Activated naive CD4-positive, alpha-beta T cell treated with anti-CD3 and anti-CD28 coated beads for 36 hours (primary cell): ENCODE measurements around the gene ADCY7. TPM values are rescaled to one million over a fixed set of nuclear protein-coding genes. Genes with fewer than 3 reads are reported as not detected.
"Not testable (repeated sequence)": the region's sequence is repeated elsewhere in the genome, so short reads cannot be mapped to it uniquely, and the experiment has no call there.

Source experiments
- CTCF ChIA-PET: fragments of 350-600 bp; sonication (Branson Sonifier 250); formaldehyde crosslinking; loops from one replicate; lab custom pipeline; 2021; ENCODE audit warnings: antibody characterized with exemption; lab: Charles Lee
- DNase-seq: peaks from one replicate; pipeline ENCODE4 v3.0.0-alpha.2; 2020
- H3K27ac Mint-ChIP-seq: one replicate; pipeline ENCODE4 v1.8.0; 2021; ENCODE audit warnings: mild to moderate bottlenecking, mixed read lengths
- H3K27me3 Mint-ChIP-seq: one replicate; pipeline ENCODE4 v1.8.0; 2021; ENCODE audit warnings: low read depth, mixed read lengths
- H3K36me3 Mint-ChIP-seq: one replicate; pipeline ENCODE4 v1.8.0; 2021; ENCODE audit warnings: low read depth, mixed read lengths
- H3K4me1 Mint-ChIP-seq: one replicate; pipeline ENCODE4 v1.8.0; 2021; ENCODE audit warnings: low read depth, mixed read lengths
- H3K4me3 Mint-ChIP-seq: one replicate; pipeline ENCODE4 v1.8.0; 2021; ENCODE audit warnings: mild to moderate bottlenecking, moderate library complexity, mixed read lengths
- H3K9me3 Mint-ChIP-seq: one replicate; pipeline ENCODE4 v1.8.0; 2021; ENCODE audit warnings: mixed read lengths
- intact Hi-C: fragments of 100-400 bp; cut with micrococcal nuclease; formaldehyde crosslinking; loops from one replicate; pipeline ENCODE4 v1.15.1; 2023
- total RNA-seq, 2 experiments: library from RNA; stranded (reverse); gene quantifications; one replicate each; pipeline ENCODE4 v1.2.3, GENCODE V29; 2021

ADCY7 gene
- total RNA-seq, 2 experiments from 2014 or later: 73.4 to 89.6 TPM

GRCh38 chr16:50345210-50345609, 78.9 kb downstream of the ADCY7 start:
- DNase-seq, H3K9me3 Mint-ChIP-seq, intact Hi-C loops, H3K27ac Mint-ChIP-seq, H3K4me3 Mint-ChIP-seq, H3K27me3 Mint-ChIP-seq: not testable (repeated sequence)
- CTCF ChIA-PET: interaction anchor here (0.5 to 1.6 kb wide), 2 partner anchors 15 to 18 kb away, joined by 4 to 5 read pairs; no protein-coding TSS in a partner anchor
- peaks cover 69% of the 10 kb centered on the region for H3K36me3 Mint-ChIP-seq
- H3K4me1 Mint-ChIP-seq: peaks cover 12% of the 10 kb centered on the region

GRCh38 chr16:50351116-50351515, 84.8 kb downstream of the ADCY7 start:
- Mint-ChIP-seq H3K36me3 (peaks cover 60% of the 10 kb centered on the region), H3K27me3 (no peaks in the 10 kb centered on the region), H3K4me3 (no peak overlapping the region), H3K9me3 (peaks cover 8% of the 10 kb centered on the region), H3K4me1 (peaks cover 21% of the 10 kb centered on the region), H3K27ac (no peak overlapping the region)
- no peak for DNase-seq
- CTCF ChIA-PET: interaction anchor here (8.6 kb wide), 1 partner anchor 25 kb away, joined by 149 read pairs; no protein-coding TSS in a partner anchor
- intact Hi-C loops: loop anchor here (1.0 kb wide), 1 partner anchor 12 kb away; no protein-coding TSS in a partner anchor

- CTCF ChIA-PET: interaction anchor here (0.6 to 8.6 kb wide), 3 partner anchors 21 to 43 kb away, joined by 3 to 149 read pairs (median 3); no protein-coding TSS in a partner anchor
- H3K9me3 Mint-ChIP-seq: peaks cover 8% of the 10 kb centered on the region
- no peak for DNase-seq
- H3K27ac Mint-ChIP-seq: no peak overlapping the region
- intact Hi-C loops: loop anchor here (1.0 kb wide), 1 partner anchor 13 kb away; no protein-coding TSS in a partner anchor
- no peaks in the 10 kb centered on the region for H3K27me3 Mint-ChIP-seq
- peaks cover 21% of the 10 kb centered on the region for H3K4me1 Mint-ChIP-seq
- peaks cover 54% of the 10 kb centered on the region for H3K36me3 Mint-ChIP-seq
- H3K4me3 Mint-ChIP-seq: no peak overlapping the region
Measured at GRCh38 chr16:50351952-50352351, 85.6 kb downstream of the ADCY7 start.

- Mint-ChIP-seq H3K27me3 (no peaks in the 10 kb centered on the region), H3K36me3 (peaks cover 39% of the 10 kb centered on the region), H3K4me3 (no peak overlapping the region), H3K4me1 (peaks cover 20% of the 10 kb centered on the region), H3K9me3 (peaks cover 3% of the 10 kb centered on the region), H3K27ac (no peak overlapping the region)
- DNase-seq: no peak
- intact Hi-C loops: no loop called here
- CTCF ChIA-PET: interaction anchor here (0.6 to 8.6 kb wide), 27 partner anchors 9 to 452 kb away, joined by 3 to 149 read pairs (median 5); partner anchors contain the start of genes ADCY7 and CNEP1R1
Measured at GRCh38 chr16:50354082-50354481, 87.7 kb downstream of the ADCY7 start.

- Mint-ChIP-seq H3K27me3 (no peaks in the 10 kb centered on the region), H3K27ac (no peak overlapping the region), H3K36me3 (peaks cover 34% of the 10 kb centered on the region), H3K4me3 (no peak overlapping the region), H3K9me3 (no peaks in the 10 kb centered on the region), H3K4me1 (peaks cover 25% of the 10 kb centered on the region)
- CTCF ChIA-PET: interaction anchor here (0.6 to 8.6 kb wide), 33 partner anchors 9 to 452 kb away, joined by 3 to 149 read pairs (median 4); partner anchors contain the start of genes ADCY7 and CNEP1R1
- DNase-seq: no peak
- intact Hi-C loops: loop anchor here (1.0 kb wide), 3 partner anchors 28 to 141 kb away; partner anchors contain the start of gene ADCY7
Measured at GRCh38 chr16:50354629-50355456, 88.5 kb downstream of the ADCY7 start.

- CTCF ChIA-PET: interaction anchor here (0.5 to 3.1 kb wide), 8 partner anchors 8 to 447 kb away, joined by 3 to 19 read pairs (median 6); no protein-coding TSS in a partner anchor
- H3K4me1 Mint-ChIP-seq: peaks cover 48% of the 10 kb centered on the region
- no peak overlapping the region for H3K4me3 Mint-ChIP-seq
- H3K27me3 Mint-ChIP-seq: no peaks in the 10 kb centered on the region
- no peak for DNase-seq
- intact Hi-C loops: no loop called here
- H3K27ac Mint-ChIP-seq: peak overlapping the region; percentile 14
- H3K9me3 Mint-ChIP-seq: no peaks in the 10 kb centered on the region
- peaks cover 24% of the 10 kb centered on the region for H3K36me3 Mint-ChIP-seq
Measured at GRCh38 chr16:50359626-50360025, 93.3 kb downstream of the ADCY7 start.

GRCh38 chr16:50360033-50360778, 93.9 kb downstream of the ADCY7 start:
- CTCF ChIA-PET: interaction anchor here (0.5 to 3.1 kb wide), 12 partner anchors 10 to 446 kb away, joined by 3 to 19 read pairs (median 6); partner anchors contain the start of gene CNEP1R1
- Mint-ChIP-seq H3K36me3 (peaks cover 23% of the 10 kb centered on the region), H3K27me3 (no peaks in the 10 kb centered on the region), H3K27ac (no peak overlapping the region), H3K4me1 (peaks cover 48% of the 10 kb centered on the region), H3K9me3 (no peaks in the 10 kb centered on the region), H3K4me3 (no peak overlapping the region)
- no peak for DNase-seq
- intact Hi-C loops: no loop called here

- Mint-ChIP-seq H3K9me3 (no peaks in the 10 kb centered on the region), H3K27ac (peak overlapping the region; percentile 42), H3K27me3 (no peaks in the 10 kb centered on the region), H3K36me3 (peaks cover 24% of the 10 kb centered on the region), H3K4me3 (no peak overlapping the region), H3K4me1 (peaks cover 52% of the 10 kb centered on the region)
- intact Hi-C loops: no loop called here
- DNase-seq: no peak
- CTCF ChIA-PET: interaction anchor here (0.6 to 3.1 kb wide), 12 partner anchors 9 to 445 kb away, joined by 3 to 19 read pairs (median 6); partner anchors contain the start of gene CNEP1R1
Measured at GRCh38 chr16:50360779-50361178, 94.4 kb downstream of the ADCY7 start.

GRCh38 chr16:50363656-50364055, 97.3 kb downstream of the ADCY7 start:
- Mint-ChIP-seq H3K27ac (no peak overlapping the region), H3K9me3 (no peaks in the 10 kb centered on the region), H3K4me3 (no peak overlapping the region), H3K27me3 (no peaks in the 10 kb centered on the region), H3K4me1 (peaks cover 69% of the 10 kb centered on the region), H3K36me3 (peaks cover 30% of the 10 kb centered on the region)
- intact Hi-C loops: no loop called here
- CTCF ChIA-PET: interaction anchor here (1.4 to 1.5 kb wide), 2 partner anchors 9 to 36 kb away, joined by 3 to 6 read pairs; no protein-coding TSS in a partner anchor
- DNase-seq: no peak

- intact Hi-C loops: loop anchor here (5.0 kb wide), 1 partner anchor 99 kb away; the partner anchor contains the start of gene ADCY7
- Mint-ChIP-seq H3K27me3 (no peaks in the 10 kb centered on the region), H3K27ac (no peak overlapping the region), H3K36me3 (peaks cover 27% of the 10 kb centered on the region), H3K9me3 (no peaks in the 10 kb centered on the region), H3K4me1 (peaks cover 62% of the 10 kb centered on the region), H3K4me3 (no peak overlapping the region)
- no peak for DNase-seq
- CTCF ChIA-PET: interaction anchor here (0.6 to 3.1 kb wide), 5 partner anchors 10 to 440 kb away, joined by 3 to 22 read pairs (median 3); no protein-coding TSS in a partner anchor
Measured at GRCh38 chr16:50365791-50366575, 99.6 kb downstream of the ADCY7 start.
